Common myeloid progenitor, CD34-positive (primary cell): ENCODE measurements around the gene DOCK6.

Source experiments
- CTCF ChIA-PET: fragments of 350-600 bp; sonication (Branson Sonifier 250); formaldehyde crosslinking; loops from one replicate; lab custom pipeline; 2021; ENCODE audit warnings: antibody characterized with exemption; lab: Charles Lee
- POLR2A ChIA-PET: fragments of 350-600 bp; sonication (Branson Sonifier 250); formaldehyde crosslinking; loops from one replicate; lab custom pipeline; 2021; ENCODE audit warnings: antibody characterized with exemption; lab: Charles Lee
- DNase-seq, 3 donors: peaks; one replicate each; pipeline versions ENCODE4 v3.0.0 to v3.0.0-alpha.2; 2013
- H3K27ac ChIP-seq, 2 experiments: 1 replicate in 1 of 2; 2 replicates in 1 of 2; pipeline ENCODE4 v1.7.0; 2013; ENCODE audit warnings: inconsistent platforms in 2 of 2, low read length in 2 of 2, mild to moderate bottlenecking in 2 of 2, low read depth in 1 of 2, moderate library complexity in 1 of 2; ENCODE audit not compliant: severe bottlenecking in 2 of 2, insufficient read depth in 1 of 2, poor library complexity in 1 of 2
- H3K27me3 ChIP-seq, 5 experiments: replicated peaks in 2 of 5; 1 replicate in 3 of 5; 2 replicates in 2 of 5; pipeline versions ENCODE4 v1.6.1 to v1.7.0; 2013; ENCODE audit warnings: low read length in 4 of 5, mild to moderate bottlenecking in 2 of 5, moderate library complexity in 2 of 5, inconsistent platforms in 1 of 5; ENCODE audit not compliant: insufficient read depth in 5 of 5, control insufficient read depth in 4 of 5
- H3K36me3 ChIP-seq, 4 experiments: 1 replicate in 2 of 4; 2 replicates in 2 of 4; pipeline versions ENCODE4 v1.6.1 to v1.7.0; 2013; ENCODE audit warnings: low read length in 3 of 4, control low read depth in 1 of 4, mild to moderate bottlenecking in 1 of 4; ENCODE audit not compliant: control insufficient read depth in 4 of 4, insufficient read depth in 4 of 4
- H3K4me1 ChIP-seq, 4 experiments: 1 replicate in 3 of 4; 2 replicates in 1 of 4; pipeline versions ENCODE4 v1.6.1 to v1.7.1; 2013; ENCODE audit warnings: low read length in 3 of 4, mild to moderate bottlenecking in 3 of 4, control low read depth in 1 of 4, inconsistent platforms in 1 of 4, moderate library complexity in 1 of 4; ENCODE audit not compliant: control insufficient read depth in 4 of 4, insufficient read depth in 4 of 4; ENCODE audit errors: control extremely low read depth in 1 of 4
- H3K4me3 ChIP-seq, 7 experiments: 1 replicate in 4 of 7; 2 replicates in 3 of 7; pipeline versions ENCODE4 v1.5.1 to v1.7.0; 2013; ENCODE audit warnings: mild to moderate bottlenecking in 7 of 7, low read length in 6 of 7, moderate library complexity in 6 of 7, inconsistent platforms in 2 of 7, low read depth in 2 of 7, control low read depth in 1 of 7; ENCODE audit not compliant: insufficient read depth in 4 of 7, control insufficient read depth in 1 of 7; ENCODE audit errors: extremely low read depth in 1 of 7
- H3K9me3 ChIP-seq, 5 experiments: 1 replicate in 4 of 5; 2 replicates in 1 of 5; pipeline versions ENCODE4 v1.6.1 to v1.7.1; 2013; ENCODE audit warnings: low read length in 4 of 5, mild to moderate bottlenecking in 2 of 5, inconsistent platforms in 1 of 5, low read depth in 1 of 5, moderate library complexity in 1 of 5; ENCODE audit not compliant: control insufficient read depth in 4 of 5, insufficient read depth in 2 of 5; ENCODE audit errors: control extremely low read depth in 1 of 5
- WGBS: methylation state at CpG from one replicate; pipeline ENCODE4 v1.1.5; 2013; ENCODE audit not compliant: insufficient coverage; 5-methylcytosine and 5-hydroxymethylcytosine counted together

The DOCK6 gene

DNA sequence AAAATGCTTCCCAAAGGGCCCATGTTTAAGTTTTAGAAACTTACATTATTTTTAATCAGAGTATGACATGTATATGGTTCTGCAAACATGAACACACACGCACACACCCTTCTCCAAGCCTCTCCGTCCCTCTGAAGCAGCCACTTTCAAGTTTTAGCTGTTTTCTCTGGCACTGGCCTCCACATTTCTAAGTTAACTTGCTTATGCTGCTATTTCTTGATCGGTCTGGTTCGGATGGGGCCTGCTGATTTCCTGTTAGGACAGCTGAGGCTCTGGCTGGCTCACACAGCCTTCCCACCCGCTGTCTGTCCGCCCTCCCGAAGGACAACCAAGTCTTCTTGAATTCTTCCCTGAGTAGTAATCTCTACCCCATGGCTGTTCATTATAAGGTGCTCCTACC lies 111.1 kb downstream of the DOCK6 start:
- Histone ChIP-seq H3K4me3 (no peak overlapping the region), H3K27me3 (no peaks in the 10 kb centered on the region), H3K36me3 (peaks cover 0 to 32% (median 7%) of the 10 kb centered on the region in 4 experiments), H3K27ac (no peak overlapping the region), H3K4me1 (peaks cover 0 to 18% (median 14%) of the 10 kb centered on the region in 4 experiments), H3K9me3 (no peaks in the 10 kb centered on the region)
- ChIA-PET POLR2A (no interaction called here), CTCF (interaction anchor here (0.6 to 1.2 kb wide), 3 partner anchors 10 to 52 kb away, joined by 3 to 4 read pairs (median 3); no protein-coding TSS in a partner anchor)
- no peak for DNase-seq
- whole genome bisulfite sequencing = 100% methylated on average over 6 of the region's 7 CpGs
